LNCAP (cell line): ENCODE measurements around the gene CREBBP.

Experiments used
- TF ChIP-seq, protein P1 (sequence below): fragments of 450-650 bp; IDR thresholded peaks from 2 replicates; pipeline ENCODE4 v1.5.1; 2017; ENCODE audit warnings: mild to moderate bottlenecking

Gene CREBBP

DNA sequence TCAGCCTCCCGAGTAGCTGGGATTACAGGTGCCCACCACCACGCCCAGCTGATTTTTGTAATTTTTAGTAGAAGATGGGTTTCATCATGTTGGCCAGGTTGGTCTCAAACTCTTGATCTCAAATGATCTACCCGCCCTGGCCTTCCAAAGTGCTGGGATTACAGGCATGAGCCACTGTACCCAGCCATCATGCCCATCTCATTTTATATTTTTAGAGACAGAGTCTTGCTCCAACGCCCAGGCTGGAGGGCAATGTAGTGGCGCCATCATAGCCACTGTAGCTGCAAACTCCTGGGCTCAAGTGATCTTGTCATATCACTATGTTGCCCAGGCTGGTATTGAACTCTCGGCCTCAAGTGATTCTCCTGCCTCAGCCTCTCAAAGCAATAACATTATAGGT is 120.0 kb downstream of the CREBBP start:
- TF ChIP-seq, protein P1, sequence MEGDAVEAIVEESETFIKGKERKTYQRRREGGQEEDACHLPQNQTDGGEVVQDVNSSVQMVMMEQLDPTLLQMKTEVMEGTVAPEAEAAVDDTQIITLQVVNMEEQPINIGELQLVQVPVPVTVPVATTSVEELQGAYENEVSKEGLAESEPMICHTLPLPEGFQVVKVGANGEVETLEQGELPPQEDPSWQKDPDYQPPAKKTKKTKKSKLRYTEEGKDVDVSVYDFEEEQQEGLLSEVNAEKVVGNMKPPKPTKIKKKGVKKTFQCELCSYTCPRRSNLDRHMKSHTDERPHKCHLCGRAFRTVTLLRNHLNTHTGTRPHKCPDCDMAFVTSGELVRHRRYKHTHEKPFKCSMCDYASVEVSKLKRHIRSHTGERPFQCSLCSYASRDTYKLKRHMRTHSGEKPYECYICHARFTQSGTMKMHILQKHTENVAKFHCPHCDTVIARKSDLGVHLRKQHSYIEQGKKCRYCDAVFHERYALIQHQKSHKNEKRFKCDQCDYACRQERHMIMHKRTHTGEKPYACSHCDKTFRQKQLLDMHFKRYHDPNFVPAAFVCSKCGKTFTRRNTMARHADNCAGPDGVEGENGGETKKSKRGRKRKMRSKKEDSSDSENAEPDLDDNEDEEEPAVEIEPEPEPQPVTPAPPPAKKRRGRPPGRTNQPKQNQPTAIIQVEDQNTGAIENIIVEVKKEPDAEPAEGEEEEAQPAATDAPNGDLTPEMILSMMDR: no peak

DNA sequence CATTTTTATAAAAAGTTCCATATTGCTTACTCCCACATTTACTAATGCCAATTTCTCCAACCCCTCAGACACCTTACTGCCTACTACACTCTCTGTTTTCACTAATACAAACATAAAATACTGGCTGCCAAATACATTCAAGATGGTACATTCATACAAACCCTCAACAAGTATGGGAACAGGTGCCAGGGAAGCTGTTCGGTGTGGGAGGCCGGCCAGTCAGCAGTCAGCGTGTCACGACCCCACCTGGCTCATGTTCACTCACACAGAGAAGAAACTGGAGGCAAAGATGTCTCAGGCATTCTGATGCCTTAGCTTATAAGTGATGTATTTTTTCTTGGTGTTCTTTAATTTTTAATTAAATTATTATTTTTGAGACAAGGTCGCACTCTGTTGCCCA is 120.8 kb downstream of the CREBBP start:
- TF ChIP-seq, protein P1: no peak

DNA sequence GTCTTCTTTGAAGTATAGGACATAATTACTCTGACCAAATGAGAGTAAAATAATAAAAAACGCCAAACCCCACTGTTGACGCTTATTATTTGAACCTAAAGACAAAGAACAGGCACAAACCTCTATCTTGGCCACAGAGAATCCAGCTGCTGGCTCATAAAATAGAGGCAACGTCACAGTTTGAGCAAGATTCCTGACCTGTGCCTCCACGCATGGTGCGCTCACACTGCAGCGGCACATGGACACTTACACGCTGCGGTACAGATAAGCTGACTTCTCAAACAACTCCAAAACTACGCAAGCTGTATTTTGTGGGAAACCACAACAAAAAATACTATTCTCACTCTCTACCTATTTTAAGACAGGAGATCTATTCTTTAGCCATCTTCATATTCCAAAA is 124.4 kb downstream of the CREBBP start:
- TF ChIP-seq, protein P1: no peak

DNA sequence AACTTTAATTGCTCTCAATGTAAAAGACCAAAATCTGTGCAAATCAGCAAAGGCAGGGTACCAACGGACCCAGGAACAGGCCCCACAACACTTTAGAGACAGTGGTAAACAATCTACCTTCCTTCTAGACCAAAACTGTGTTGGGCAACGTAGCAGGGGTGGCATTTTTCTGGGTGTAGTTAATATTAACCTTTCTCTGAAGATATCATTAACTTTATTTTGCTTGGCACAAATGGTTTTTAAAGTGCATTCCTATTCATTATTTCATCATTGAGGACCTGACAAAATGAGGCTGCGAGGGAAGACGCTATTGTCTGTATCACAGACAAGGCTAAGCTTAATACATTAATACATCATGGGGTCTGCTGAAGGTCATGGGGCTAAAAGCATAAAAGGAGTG is 125.3 kb downstream of the CREBBP start:
- TF ChIP-seq, protein P1: no peak

DNA sequence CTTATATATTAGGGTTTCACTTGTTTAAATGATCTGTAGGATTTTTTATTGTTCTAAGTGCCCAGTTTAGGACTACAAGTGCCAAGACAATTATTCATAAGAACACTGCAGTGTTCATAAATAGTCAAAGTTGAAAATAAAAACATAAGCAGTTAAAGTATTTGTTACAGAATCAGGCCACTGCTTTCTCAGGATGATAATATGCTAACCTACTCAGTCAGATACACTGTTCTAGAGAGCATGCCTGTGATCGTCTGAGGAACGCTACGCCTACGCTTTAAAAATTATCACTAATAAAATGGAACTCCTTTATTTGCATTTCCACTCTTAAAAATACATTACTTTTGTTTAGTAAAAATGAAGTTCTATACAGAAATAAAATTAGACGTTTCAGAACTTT is 125.7 kb downstream of the CREBBP start:
- TF ChIP-seq, protein P1: no peak

DNA sequence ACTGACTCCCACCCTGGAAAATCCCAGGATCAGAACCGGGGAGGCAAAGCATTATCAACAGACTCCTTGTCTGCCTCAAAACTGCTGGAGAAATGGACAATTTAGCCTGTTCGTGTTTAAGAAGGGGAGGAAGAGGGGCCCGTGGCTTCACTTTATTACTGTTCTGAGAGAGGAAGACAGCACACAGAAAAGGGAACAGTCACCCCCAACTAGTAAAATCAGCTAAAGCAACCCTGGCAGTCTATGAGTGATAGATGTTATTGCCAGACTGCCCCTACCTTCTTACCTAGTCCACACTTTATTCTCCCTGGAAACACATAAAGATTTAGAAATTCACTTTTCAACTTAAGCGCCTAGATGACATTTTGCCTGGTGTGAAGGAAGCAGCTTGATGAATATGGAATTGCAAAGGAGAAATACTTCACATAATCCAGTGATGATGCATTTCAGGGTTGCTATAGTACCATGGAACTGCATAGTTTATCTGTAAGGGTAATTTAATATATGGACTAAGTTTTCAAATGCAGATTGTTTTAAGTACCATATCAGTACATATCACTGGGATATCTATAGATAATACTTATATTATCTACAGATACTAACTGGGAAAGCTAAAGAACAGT is 126.3 kb downstream of the CREBBP start:
- TF ChIP-seq, protein P1: no peak

DNA sequence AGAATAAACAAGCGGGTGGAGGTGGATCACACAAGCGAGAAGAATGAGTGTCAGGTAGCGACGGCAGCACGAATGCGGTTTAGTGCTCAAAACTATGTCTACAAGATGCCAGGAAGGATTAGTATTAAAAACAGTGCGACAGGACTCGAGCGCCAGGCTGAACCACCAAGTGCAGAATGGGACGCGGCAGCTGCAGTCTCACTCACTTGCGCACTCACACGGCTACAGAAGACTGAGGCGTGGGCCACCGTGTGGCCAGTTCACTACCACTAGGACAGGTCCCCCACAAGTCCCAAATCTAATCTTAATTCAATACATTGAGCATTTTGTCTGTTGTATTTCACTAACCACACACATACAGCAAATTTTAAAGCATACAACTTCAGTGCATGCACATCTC is 127.5 kb downstream of the CREBBP start:
- TF ChIP-seq, protein P1: no peak

DNA sequence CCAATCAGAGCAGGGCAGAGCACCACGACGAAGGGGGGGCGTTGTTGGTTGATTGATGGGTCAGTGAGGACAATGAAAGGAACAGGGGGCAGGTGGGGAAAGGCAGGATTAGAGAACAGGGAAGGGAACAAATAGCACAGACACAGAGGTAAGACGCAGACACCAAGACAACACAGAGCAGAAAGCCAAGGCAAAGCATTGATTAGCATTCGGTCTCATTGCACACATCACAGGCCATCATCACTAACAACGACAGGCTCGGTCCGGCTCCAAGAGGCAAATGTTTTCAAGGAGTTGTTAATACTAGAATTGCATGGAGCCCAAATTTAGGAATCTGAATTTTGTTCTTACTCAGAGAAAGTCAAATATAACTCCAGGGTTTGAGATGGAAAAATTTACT is 128.6 kb downstream of the CREBBP start:
- TF ChIP-seq, protein P1: no peak
